ENCODE data around the gene SLC6A6.

The SLC6A6 gene

DNA sequence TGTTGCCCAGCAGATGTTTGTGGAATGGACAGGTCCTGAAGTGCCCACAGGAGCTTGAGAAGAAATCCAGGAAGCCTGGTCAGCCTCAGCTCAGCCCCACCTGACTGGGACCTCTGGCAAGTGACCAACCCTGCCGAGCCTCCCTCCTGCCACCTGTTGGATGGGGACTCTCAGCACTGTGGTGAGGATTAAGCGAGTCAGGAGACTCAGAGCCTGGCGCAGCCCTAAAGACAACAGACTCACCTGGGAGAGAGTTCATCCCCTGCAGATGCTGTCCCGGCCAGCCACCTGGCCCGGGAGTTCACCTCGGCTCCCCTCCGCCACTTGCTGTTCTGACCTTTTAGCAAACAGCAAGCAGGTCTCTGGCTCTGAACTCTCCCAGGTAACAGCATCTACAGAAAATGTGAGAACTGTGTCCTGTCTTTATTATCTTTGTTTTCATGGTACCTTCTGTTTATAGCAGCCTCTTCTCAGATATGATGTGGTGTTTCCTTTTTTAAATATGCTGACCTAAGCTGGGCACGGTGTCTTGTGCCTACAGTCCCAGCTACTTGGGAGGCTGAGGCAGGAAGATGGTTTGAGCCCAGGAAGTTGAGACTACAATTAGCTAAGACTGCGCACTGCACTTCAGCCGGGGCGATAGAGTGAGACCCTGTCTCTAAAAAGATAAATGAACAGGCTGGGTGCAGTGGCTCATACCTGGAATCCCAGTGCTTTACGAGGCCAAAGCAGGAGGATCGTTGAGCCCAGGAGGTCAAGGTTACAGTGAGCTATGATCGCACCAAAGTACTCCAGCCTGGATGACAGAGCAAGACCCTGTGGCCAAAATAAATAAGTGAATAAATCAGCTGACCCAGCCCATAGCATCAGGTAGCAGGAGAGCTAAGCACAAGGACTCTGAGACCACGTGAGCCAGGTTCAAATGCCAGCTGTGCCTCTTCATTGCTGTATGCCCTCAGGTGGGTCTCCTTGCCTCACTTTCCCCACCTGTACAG is 32.4 kb upstream of the SLC6A6 start:
- Histone ChIP-seq H3K9me3 (ENCODE audit: insufficient read depth, low read length) (no peaks in the 10 kb centered on the region), H3K9ac (ENCODE audit: low read length) (no peak overlapping the region), H3K4me2 (ENCODE audit: low read depth, low read length, poor library complexity, severe bottlenecking) (no peak overlapping the region), H3K36me3 (ENCODE audit: low read length) (no peaks in the 10 kb centered on the region), H4K20me1 (ENCODE audit: low read depth, low read length) (no peaks in the 10 kb centered on the region), H3K4me3 (ENCODE audit: insufficient read depth, low read length, poor library complexity, severe bottlenecking) (no peak overlapping the region), H3K27ac (ENCODE audit: low read depth, low read length) (no peak overlapping the region), H3K79me2 (ENCODE audit: insufficient read depth, low read length) (no peaks in the 10 kb centered on the region), H3K27me3 (ENCODE audit: low read length) (no peaks in the 10 kb centered on the region), H3K9me2 (replicated peaks; ENCODE audit: insufficient read depth, low read length) (no peaks in the 10 kb centered on the region), H2AFZ (ENCODE audit: low read depth, low read length, severe bottlenecking) (no peak overlapping the region), H3F3A (ENCODE audit: insufficient read depth) (no peaks in the 10 kb centered on the region)
- no peak for TF ChIP-seq EZH2phosphoT487 (conservative IDR thresholded peaks at IDR 0.05; ENCODE audit: low read length)
- TF ChIP-seq, protein P1, sequence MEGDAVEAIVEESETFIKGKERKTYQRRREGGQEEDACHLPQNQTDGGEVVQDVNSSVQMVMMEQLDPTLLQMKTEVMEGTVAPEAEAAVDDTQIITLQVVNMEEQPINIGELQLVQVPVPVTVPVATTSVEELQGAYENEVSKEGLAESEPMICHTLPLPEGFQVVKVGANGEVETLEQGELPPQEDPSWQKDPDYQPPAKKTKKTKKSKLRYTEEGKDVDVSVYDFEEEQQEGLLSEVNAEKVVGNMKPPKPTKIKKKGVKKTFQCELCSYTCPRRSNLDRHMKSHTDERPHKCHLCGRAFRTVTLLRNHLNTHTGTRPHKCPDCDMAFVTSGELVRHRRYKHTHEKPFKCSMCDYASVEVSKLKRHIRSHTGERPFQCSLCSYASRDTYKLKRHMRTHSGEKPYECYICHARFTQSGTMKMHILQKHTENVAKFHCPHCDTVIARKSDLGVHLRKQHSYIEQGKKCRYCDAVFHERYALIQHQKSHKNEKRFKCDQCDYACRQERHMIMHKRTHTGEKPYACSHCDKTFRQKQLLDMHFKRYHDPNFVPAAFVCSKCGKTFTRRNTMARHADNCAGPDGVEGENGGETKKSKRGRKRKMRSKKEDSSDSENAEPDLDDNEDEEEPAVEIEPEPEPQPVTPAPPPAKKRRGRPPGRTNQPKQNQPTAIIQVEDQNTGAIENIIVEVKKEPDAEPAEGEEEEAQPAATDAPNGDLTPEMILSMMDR (IDR thresholded peaks at IDR 0.05; ENCODE audit: insufficient read depth, low read length, poor library complexity, severe bottlenecking) = no peak

DNA sequence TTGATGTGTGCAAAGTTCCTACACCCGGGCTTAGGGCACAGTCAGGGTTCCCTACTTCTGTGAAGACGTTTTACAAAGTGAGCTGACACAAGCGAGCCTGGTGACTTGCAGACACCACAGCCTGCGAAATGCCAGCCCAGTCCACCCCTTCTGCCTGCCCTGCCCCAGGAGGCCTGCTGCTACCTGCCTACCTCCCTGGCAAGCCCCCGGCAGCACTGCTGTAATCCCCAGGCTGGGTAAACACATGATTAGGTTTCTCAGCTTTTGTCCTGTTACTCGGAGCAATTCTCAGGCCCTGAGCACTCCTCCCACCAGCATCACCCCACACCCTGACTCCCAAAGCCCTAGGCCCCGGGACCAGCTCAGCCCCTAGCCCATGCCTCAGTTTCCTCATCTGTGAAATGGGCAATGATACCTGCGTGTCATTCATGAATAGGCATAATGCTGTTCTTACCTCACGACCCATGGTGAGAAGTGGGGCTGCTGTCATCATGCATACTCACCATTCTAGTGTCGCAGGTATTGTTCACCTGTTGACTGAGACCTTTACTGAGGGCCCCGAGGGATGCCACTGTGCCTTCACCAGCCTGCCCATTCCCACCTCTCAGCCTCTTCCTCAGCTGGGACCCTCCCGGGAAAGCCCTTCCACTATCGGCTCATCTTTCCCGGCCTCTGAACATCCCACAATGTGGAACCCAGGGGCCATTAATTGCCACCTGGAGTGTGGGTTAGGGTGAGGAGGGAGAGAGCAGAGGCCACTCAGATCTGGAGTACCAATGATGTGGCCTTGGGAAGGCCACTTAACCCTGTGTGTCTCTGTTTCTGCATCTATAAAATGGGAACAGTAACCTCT is 31.5 kb upstream of the SLC6A6 start:
- Histone ChIP-seq H3K27ac (ENCODE audit: low read depth, low read length) (no peak overlapping the region), H3K4me2 (ENCODE audit: low read depth, low read length, poor library complexity, severe bottlenecking) (no peak overlapping the region), H3K36me3 (ENCODE audit: low read length) (no peaks in the 10 kb centered on the region), H3K9me3 (ENCODE audit: insufficient read depth, low read length) (no peaks in the 10 kb centered on the region), H3K9ac (ENCODE audit: low read length) (no peak overlapping the region), H3K27me3 (ENCODE audit: low read length) (no peaks in the 10 kb centered on the region), H3F3A (ENCODE audit: insufficient read depth) (no peaks in the 10 kb centered on the region), H3K79me2 (ENCODE audit: insufficient read depth, low read length) (no peaks in the 10 kb centered on the region), H4K20me1 (ENCODE audit: low read depth, low read length) (no peaks in the 10 kb centered on the region), H2AFZ (ENCODE audit: low read depth, low read length, severe bottlenecking) (no peak overlapping the region), H3K9me2 (replicated peaks; ENCODE audit: insufficient read depth, low read length) (no peaks in the 10 kb centered on the region), H3K4me3 (ENCODE audit: insufficient read depth, low read length, poor library complexity, severe bottlenecking) (no peak overlapping the region)
- no peak for TF ChIP-seq EZH2phosphoT487 (conservative IDR thresholded peaks at IDR 0.05; ENCODE audit: low read length)
- TF ChIP-seq, protein P1 (IDR thresholded peaks at IDR 0.05; ENCODE audit: insufficient read depth, low read length, poor library complexity, severe bottlenecking) = no peak

DNA sequence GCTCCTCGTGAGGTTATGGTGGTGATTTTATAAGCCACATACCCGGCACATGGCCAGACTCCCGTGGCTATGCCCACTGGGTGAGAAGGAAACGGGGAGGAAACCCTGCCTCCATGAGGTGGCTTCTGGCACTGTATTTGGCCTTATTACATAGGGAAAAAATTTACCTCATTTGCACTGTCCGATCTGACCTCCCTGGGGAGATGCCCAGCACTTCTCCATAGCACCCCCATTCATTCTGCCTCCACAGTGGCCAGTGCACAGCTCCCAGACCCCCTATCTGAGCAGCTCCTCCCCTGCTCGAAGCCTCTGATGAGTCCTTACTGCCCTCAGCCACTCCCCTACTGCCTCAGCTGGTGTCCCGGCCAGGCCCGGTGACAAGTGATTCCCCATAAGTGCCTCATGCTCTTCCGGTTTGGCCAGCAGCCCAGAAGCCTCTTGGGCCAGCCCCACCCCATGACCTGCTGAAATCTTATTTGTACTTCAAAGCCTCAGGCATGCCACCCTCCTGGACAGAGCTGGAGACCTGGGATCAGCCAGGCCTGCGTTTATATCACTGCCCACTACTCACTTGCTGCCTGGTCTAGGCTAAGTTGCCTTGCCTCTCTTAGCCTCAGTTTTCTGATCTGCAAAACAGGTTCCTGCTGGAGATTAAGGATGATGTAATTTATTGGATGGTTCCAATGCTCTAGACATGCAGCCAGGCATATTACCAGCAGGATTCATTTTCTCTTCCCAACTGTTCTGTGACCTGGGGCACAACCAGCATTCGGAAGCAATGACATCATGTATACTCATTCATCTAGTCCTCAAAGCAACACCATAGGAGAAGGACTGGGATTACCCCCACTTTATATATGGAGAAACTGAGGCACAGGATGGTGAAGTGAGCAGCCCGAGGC is 30.6 kb upstream of the SLC6A6 start:
- H3K79me2 ChIP-seq (ENCODE audit: insufficient read depth, low read length) = no peaks in the 10 kb centered on the region
- no peak for TF ChIP-seq EZH2phosphoT487 (conservative IDR thresholded peaks at IDR 0.05; ENCODE audit: low read length)
- no peak overlapping the region for H2AFZ ChIP-seq (ENCODE audit: low read depth, low read length, severe bottlenecking)
- H3F3A ChIP-seq (ENCODE audit: insufficient read depth) = no peaks in the 10 kb centered on the region
- no peak overlapping the region for H3K9ac ChIP-seq (ENCODE audit: low read length)
- no peak overlapping the region for H3K4me3 ChIP-seq (ENCODE audit: insufficient read depth, low read length, poor library complexity, severe bottlenecking)
- no peaks in the 10 kb centered on the region for H3K36me3 ChIP-seq (ENCODE audit: low read length)
- H4K20me1 ChIP-seq (ENCODE audit: low read depth, low read length) = no peaks in the 10 kb centered on the region
- H3K9me3 ChIP-seq (ENCODE audit: insufficient read depth, low read length) = no peaks in the 10 kb centered on the region
- no peak overlapping the region for H3K4me2 ChIP-seq (ENCODE audit: low read depth, low read length, poor library complexity, severe bottlenecking)
- no peak overlapping the region for H3K27ac ChIP-seq (ENCODE audit: low read depth, low read length)
- no peaks in the 10 kb centered on the region for H3K9me2 ChIP-seq (replicated peaks; ENCODE audit: insufficient read depth, low read length)
- H3K27me3 ChIP-seq (ENCODE audit: low read length) = no peaks in the 10 kb centered on the region

Data from SU-DHL-6 (cell line).